GM12865 (cell line): ENCODE measurements around the gene ATP1A4.

Experiments
- DNase-seq: peaks from one replicate; pipeline ENCODE4 v3.0.0; 2010; ENCODE audit warnings: low read depth
- H3K4me3 ChIP-seq: 2 replicates; pipeline ENCODE4 v1.5.1; 2011; ENCODE audit warnings: mild to moderate bottlenecking, low read depth, low read length, control low read depth
- CTCF ChIP-seq: IDR thresholded peaks from 2 replicates; pipeline ENCODE4 v1.5.1; 2011; ENCODE audit warnings: low read length, control low read depth, low read depth, inconsistent platforms; ENCODE audit not compliant: insufficient read depth; ENCODE audit errors: missing control alignments

ATP1A4 gene

GRCh38 chr1:160216301-160216700 lies 64.9 kb downstream of the ATP1A4 start:
- H3K4me3 ChIP-seq, result no peak overlapping the region
- no peak for DNase-seq
- TF ChIP-seq CTCF, result no peak

GRCh38 chr1:160217481-160218051 lies 66.2 kb downstream of the ATP1A4 start:
- H3K4me3 ChIP-seq, result no peak overlapping the region
- no peak for DNase-seq
- TF ChIP-seq CTCF, result no peak

- peak; percentile 29 for DNase-seq
- peak; percentile 22 for TF ChIP-seq CTCF
- H3K4me3 ChIP-seq, result no peak overlapping the region
Observed at GRCh38 chr1:160219062-160219929, 67.9 kb downstream of the ATP1A4 start.

GRCh38 chr1:160220301-160220700 lies 68.9 kb downstream of the ATP1A4 start:
- no peak for DNase-seq
- TF ChIP-seq CTCF, result no peak
- no peak overlapping the region for H3K4me3 ChIP-seq

GRCh38 chr1:160221089-160221488 lies 69.7 kb downstream of the ATP1A4 start:
- TF ChIP-seq CTCF, result no peak
- H3K4me3 ChIP-seq, result no peak overlapping the region
- DNase-seq, result no peak

GRCh38 chr1:160222546-160222945 lies 71.1 kb downstream of the ATP1A4 start:
- TF ChIP-seq CTCF, result no peak
- no peak for DNase-seq
- no peak overlapping the region for H3K4me3 ChIP-seq
